Lower leg skin (tissue), 4 donors: ENCODE measurements around the gene RRN3. TPM values are rescaled to one million over a fixed set of nuclear protein-coding genes. Genes with fewer than 3 reads are reported as not detected.
"Not testable (repeated sequence)": the region's sequence is repeated elsewhere in the genome, so short reads cannot be mapped to it uniquely, and the experiment has no call there.

ENCODE experiments used
- DNase-seq, 2 donors: peaks; one replicate each; pipeline ENCODE4 v3.0.0-alpha.2; 2019; ENCODE audit warnings: low spot score in 2 of 2
- H3K4me3 ChIP-seq: fragments of 200-600 bp; sonication (generic); 2 replicates; pipeline ENCODE4 v1.5.1; 2017; ENCODE audit warnings: mild to moderate bottlenecking, low read depth; ENCODE audit not compliant: poor library complexity, severe bottlenecking
- WGBS, 2 donors: methylation state at CpG; one replicate each; pipeline ENCODE4 v1.1.5; 2018; 5-methylcytosine and 5-hydroxymethylcytosine counted together
- intact Hi-C: fragments of 100-400 bp; cut with DNase I; formaldehyde crosslinking; loops from one replicate; pipeline ENCODE4 v1.15.0; 2023; ENCODE audit warnings: low total_unique reads
- microRNA counts, 2 donors: library from miRNA; unstranded; fragments of <30 nt; microRNA quantifications; one replicate each; lab custom pipeline; 2016
- microRNA-seq, 2 donors: library from miRNA; unstranded; fragments of <30 nt; microRNA quantifications; one replicate each; pipeline ENCODE4, GENCODE V29; 2016; ENCODE audit warnings: borderline replicate concordance in 2 of 2, borderline number of aligned reads in 1 of 2
- total RNA-seq, 4 donors: library from RNA; depleted of rRNA; stranded (reverse); fragments of >200 nt; gene quantifications; one replicate each; pipeline ENCODE4 v1.1.0, GENCODE V29; 2016

Gene RRN3
- total RNA-seq, 4 donors from 2014 or later: 19.1 to 29.0 (median 25.3) TPM

DNA sequence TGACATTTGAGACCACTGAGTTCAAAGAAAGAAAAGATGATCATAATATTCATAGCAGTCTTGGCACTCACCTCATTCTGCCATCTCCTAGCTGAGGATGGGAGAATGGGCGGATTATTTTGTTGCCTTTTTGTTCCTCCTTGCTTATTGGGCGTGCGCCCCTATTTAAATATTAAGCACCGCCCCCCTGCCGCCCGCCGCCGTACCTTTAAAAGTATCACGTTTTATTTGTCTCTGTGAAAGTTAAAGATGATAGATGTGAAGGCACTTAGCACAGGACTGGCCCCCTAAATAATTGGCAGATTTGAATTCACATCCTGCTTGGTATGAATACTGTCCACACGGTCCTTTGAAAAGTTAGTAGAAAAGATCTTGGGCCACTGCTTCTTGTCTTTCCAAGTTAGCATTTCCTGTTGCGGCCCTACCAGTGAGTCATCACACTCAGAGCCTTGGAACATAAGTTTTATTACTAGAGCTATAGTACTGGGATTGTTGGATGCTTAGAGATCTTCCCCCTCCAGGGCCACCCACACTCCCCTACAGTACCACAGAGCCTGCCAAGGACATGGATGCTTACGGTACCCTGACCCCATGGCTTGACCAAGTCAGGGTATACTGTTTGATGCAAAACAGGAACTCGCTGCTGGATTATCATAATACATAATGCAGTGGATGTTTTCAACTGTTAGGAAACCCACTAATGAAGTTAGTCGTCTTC, 68.7 kb downstream of the RRN3 start:
- DNase-seq: peak in 1 of 2 donors; percentile 85
- intact Hi-C loops, H3K4me3 ChIP-seq: not testable (repeated sequence)
- WGBS, 2 donors: 78 to 83% methylated on average over 14 of the region's 14 CpGs

DNA sequence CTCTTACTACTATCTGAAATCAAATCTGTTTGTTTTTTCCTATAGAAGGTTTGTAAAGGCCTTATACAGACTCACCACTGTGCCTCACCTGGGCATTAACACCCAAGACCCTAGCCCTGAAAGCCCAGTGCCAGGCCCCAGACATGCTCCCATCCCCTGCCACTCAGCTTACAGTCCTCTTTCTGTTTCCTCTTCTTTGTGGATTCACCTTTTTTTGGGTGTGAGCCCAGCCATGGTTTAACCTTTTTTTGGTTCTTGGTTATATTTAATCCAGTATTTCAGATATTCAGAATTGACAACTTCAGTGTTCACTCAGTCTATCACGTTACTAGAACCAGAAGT, 69.2 kb downstream of the RRN3 start:
- DNase-seq: peak in 1 of 2 donors; percentile 70
- H3K4me3 ChIP-seq, intact Hi-C loops: not testable (repeated sequence)
- 83 to 88% methylated on average over 1 of the region's 1 CpG for WGBS, 2 donors

DNA sequence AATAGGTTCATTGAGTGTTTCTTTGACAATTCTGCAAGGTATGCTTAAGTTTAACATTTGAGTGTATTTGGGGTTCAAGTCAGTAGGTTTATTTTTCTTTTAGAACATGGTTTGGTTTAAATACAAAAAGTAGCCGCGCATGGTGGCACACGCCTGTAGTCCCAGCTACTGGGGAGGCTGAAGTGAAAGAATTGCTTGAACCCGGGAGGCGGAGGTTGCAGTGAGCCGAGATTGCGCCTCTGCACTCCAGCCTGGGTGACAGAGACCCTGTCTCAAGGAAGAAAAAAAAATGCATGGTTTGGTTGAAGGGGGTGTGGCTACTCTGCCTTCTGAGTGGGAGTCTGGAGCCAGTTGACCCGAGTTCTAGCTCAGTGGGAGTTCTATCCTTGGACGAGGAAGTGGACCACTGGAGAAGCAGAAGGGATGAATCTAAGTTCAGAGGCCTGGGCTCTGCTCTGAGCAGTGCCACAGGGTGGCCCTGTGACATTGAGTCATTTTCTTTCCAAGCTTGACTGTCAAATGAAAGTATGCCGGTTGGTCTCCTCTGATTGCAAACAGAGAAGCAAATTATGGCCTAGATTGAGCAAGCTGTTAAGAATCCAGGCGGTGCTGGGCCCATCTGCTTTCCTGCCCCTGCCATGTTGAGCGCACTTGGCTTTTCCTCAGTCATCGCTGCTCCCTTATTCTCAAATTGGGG, 70.5 kb downstream of the RRN3 start:
- WGBS, 2 donors: 83 to 89% methylated on average over 13 of the region's 13 CpGs
- peak in 1 of 2 donors; percentile 84 for DNase-seq
- H3K4me3 ChIP-seq, intact Hi-C loops: not testable (repeated sequence)

DNA sequence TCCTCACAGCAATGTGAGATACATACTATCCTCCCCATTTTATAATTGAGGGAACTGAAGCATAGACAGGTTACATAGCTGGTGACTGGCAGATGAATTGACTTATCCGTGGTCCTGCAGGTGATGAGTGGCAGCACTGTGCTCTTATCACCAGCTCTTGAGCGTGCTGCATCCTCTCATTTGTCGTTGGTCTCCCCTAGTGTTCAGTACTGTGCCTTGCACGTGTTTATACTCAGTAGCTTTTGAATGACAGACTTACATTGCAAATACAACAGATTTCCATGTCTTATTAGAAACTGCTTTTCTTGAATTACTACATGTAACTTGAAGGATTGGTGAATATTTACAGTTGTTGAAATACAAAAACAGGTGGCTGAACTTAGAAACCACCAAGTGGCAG, 71.9 kb downstream of the RRN3 start:
- 27 to 34% methylated on average over 4 of the region's 4 CpGs for WGBS, 2 donors
- intact Hi-C loops, H3K4me3 ChIP-seq: not testable (repeated sequence)
- peak in 1 of 2 donors; percentile 74 for DNase-seq

DNA sequence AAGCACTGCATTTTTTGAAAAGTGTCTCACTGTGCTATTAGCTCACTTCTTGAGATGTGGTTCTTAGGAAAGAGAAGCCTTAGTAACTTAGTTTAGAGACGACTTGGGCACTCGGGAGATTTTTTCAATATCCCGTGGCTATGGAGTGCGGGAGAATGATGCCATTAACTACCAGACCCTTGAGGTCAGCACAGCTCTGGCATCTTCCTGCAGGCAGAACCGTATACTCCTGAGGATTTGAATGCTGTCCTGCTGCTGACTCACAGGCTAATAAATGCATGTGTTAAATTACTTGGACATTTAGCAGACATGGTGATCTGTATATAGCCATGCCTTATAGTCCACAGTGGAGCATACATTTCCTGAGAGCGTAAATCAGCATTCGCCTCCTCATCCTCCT, 72.6 kb downstream of the RRN3 start:
- 79 to 89% methylated on average over 7 of the region's 7 CpGs for WGBS, 2 donors
- H3K4me3 ChIP-seq, intact Hi-C loops: not testable (repeated sequence)
- DNase-seq: peak in 1 of 2 donors; percentile 31

DNA sequence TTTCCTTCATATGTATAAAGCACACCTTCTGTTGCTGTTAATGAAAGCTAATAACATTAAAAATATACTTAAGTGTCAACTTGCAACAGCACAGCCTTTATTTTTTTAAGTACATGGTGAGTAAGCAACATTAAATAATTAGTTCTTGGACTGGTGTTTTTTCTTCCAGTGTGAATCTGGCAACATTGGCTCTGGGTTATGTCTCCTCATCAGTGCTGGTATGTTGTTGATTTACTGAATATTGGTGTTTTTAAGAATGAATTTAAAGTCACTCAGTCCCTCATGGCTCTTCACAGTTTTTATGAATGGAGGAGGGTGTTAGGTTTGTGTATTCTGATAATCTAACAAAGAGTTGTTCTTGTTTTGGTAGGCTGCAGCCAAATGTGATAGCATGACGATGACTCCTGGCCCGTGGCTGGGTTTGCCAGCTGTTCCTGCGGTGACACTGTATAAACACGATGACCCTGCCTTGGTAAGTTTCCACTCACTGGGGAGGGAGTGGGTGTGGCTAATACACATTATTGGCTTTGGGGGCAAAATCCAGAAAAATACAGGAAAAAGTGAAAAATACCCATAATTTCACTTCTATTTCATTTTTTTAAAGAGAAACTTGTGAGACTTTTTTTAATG, 77.0 kb downstream of the RRN3 start:
- H3K4me3 ChIP-seq, intact Hi-C loops: not testable (repeated sequence)
- WGBS, 2 donors: 20 to 34% methylated on average over 4 of the region's 4 CpGs
- peak in 1 of 2 donors; percentile 84 for DNase-seq

DNA sequence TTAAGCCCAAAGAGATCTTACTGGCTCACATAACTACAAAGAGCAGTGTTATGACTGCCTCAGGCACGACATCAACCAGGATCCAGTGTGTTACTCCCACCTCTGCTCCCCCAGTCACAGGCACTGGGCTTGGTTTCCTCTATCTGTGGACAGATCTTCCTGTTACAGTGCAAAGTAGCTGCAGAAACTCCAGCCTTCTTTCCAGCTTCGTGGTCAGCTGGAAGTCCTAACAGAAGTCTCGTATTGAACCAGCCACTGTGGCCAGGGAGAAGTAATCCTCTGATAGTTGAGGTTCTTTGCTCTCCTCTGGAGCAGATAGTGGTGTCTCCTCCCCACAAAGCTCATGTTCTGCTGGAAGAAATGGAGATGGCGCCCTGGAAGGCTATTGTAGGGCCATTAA, 77.7 kb downstream of the RRN3 start:
- DNase-seq, H3K4me3 ChIP-seq, intact Hi-C loops: not testable (repeated sequence)
- WGBS, 2 donors: 58 to 75% methylated on average over 4 of the region's 4 CpGs

DNA sequence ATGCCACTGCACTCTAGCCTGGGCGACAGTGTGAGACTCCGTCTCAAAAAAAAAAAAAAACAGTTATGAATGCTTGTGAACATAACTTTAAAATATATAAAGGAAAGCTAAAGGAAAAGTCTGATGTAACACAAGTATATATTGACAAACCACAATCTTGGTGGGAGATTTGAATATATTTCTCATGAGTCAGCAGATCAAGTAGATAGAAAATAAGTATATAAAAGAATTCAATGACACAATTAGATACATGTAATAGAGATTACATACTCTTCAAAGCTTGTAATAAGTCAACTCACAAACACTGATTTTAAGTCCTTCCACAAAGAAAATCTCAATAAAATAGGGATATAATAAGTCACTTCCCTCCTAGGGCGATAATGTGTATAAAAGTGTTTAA, 78.4 kb downstream of the RRN3 start:
- 92 to 97% methylated on average over 3 of the region's 3 CpGs for WGBS, 2 donors
- intact Hi-C loops, DNase-seq, H3K4me3 ChIP-seq: not testable (repeated sequence)

DNA sequence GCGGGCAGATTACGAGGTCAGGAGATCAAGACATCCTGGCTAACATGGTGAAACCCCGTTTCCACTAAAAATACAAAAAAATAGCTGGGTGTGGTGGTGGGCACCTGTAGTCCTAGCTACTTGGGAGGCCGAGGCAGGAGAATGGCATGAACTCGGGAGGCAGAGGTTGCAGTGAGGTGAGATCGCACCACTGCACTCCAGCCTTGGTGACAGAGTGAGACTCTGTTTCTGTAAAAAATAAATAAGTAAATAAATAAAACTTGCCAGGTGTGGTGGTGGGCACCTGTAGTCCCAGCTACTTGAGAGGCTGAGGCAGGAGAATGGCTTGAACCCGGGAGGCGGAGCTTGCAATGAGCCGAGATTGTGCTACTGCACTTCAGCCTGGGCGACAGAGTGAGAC, 81.1 kb downstream of the RRN3 start:
- H3K4me3 ChIP-seq, DNase-seq, intact Hi-C loops: not testable (repeated sequence)
- WGBS, 2 donors: 93 to 95% methylated on average over 10 of the region's 10 CpGs

MicroRNA genes within 50 kb of the gene (microRNA counts, 767-probe panel; counts per million panel counts)
- microRNA hsa-miR-1972 (lab: Ali Mortazavi, UCI): 0 to 358 counts per million in 2 donors

Small RNA genes within 50 kb of the gene (microRNA-seq; reads per million reads assigned to microRNA genes)
- gene MIR1972-1 (0 reads per million in 2 donors), gene MIR6511B2 (0 reads per million in 2 donors)

Other genes starting within 250 kb of the RRN3 start
- 10 to 100 TPM; 43.1 to 74.3 (median 57.7) TPM for gene NPIPA1, start 156.8 kb downstream of the RRN3 start, total RNA-seq
- gene PDXDC1, start 119.2 kb downstream of the RRN3 start, total RNA-seq: 10 to 100 TPM; 38.2 to 63.0 (median 50.1) TPM
- gene NTAN1, start 38.2 kb downstream of the RRN3 start, total RNA-seq: 10 to 100 TPM; 43.5 to 67.6 (median 50.9) TPM